WERI-Rb-1 (cell line): ENCODE measurements around the gene MTMR12.

Source experiments
- DNase-seq: peaks from one replicate; pipeline ENCODE4 v3.0.0-alpha.2; 2020
- H3K27ac ChIP-seq: fragments of 250-450 bp; sonication (Bioruptor Pico); 2 replicates; pipeline ENCODE4 v1.5.1; 2020; ENCODE audit warnings: mild to moderate bottlenecking, moderate library complexity
- H3K27me3 ChIP-seq: fragments of 250-450 bp; sonication (Bioruptor Pico); 2 replicates; pipeline ENCODE4 v1.5.1; 2021; ENCODE audit warnings: mild to moderate bottlenecking, low read depth, moderate library complexity; ENCODE audit not compliant: insufficient read depth, severe bottlenecking
- H3K36me3 ChIP-seq: fragments of 250-450 bp; sonication (Bioruptor Pico); 2 replicates; pipeline ENCODE4 v1.5.1; 2020; ENCODE audit warnings: mild to moderate bottlenecking, moderate library complexity
- H3K4me3 ChIP-seq: 2 replicates; pipeline ENCODE4 v1.5.1; 2011; ENCODE audit warnings: low read depth, mild to moderate bottlenecking, control low read depth, low read length
- H3K9me3 ChIP-seq: fragments of 250-450 bp; sonication (Bioruptor Pico); 2 replicates; pipeline ENCODE4 v1.5.1; 2021; ENCODE audit warnings: mild to moderate bottlenecking, moderate library complexity; ENCODE audit not compliant: severe bottlenecking
- TF ChIP-seq, protein P1 (sequence below): IDR thresholded peaks from 2 replicates; pipeline ENCODE4 v1.5.1; 2011; ENCODE audit warnings: low read depth, mild to moderate bottlenecking, control low read depth, inconsistent platforms, low read length

Gene MTMR12

DNA sequence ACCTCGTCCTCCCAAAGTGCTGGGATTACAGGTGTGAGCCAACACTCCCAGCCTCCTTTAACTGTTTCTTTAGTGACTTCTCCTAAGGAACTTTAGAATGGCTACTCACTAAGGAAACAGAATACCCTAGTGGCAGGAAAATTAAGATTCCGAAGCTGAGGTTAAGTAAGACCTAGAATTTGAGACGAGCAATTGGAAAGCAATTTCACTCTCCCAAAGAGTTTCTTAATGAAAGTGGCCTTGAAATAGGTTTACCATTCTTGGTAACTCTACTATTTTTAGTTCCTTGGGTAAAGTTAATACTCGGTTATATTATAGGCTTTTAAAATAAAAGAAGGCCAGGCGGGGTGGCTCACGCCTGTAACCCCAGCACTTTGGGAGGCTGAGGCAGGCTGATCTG is 115.7 kb downstream of the MTMR12 start:
- DNase-seq, result no peak
- no peaks in the 10 kb centered on the region for H3K9me3 ChIP-seq
- no peaks in the 10 kb centered on the region for H3K27me3 ChIP-seq
- TF ChIP-seq, protein P1, sequence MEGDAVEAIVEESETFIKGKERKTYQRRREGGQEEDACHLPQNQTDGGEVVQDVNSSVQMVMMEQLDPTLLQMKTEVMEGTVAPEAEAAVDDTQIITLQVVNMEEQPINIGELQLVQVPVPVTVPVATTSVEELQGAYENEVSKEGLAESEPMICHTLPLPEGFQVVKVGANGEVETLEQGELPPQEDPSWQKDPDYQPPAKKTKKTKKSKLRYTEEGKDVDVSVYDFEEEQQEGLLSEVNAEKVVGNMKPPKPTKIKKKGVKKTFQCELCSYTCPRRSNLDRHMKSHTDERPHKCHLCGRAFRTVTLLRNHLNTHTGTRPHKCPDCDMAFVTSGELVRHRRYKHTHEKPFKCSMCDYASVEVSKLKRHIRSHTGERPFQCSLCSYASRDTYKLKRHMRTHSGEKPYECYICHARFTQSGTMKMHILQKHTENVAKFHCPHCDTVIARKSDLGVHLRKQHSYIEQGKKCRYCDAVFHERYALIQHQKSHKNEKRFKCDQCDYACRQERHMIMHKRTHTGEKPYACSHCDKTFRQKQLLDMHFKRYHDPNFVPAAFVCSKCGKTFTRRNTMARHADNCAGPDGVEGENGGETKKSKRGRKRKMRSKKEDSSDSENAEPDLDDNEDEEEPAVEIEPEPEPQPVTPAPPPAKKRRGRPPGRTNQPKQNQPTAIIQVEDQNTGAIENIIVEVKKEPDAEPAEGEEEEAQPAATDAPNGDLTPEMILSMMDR, result no peak
- H3K27ac ChIP-seq, result no peak overlapping the region
- no peaks in the 10 kb centered on the region for H3K36me3 ChIP-seq
- no peak overlapping the region for H3K4me3 ChIP-seq

DNA sequence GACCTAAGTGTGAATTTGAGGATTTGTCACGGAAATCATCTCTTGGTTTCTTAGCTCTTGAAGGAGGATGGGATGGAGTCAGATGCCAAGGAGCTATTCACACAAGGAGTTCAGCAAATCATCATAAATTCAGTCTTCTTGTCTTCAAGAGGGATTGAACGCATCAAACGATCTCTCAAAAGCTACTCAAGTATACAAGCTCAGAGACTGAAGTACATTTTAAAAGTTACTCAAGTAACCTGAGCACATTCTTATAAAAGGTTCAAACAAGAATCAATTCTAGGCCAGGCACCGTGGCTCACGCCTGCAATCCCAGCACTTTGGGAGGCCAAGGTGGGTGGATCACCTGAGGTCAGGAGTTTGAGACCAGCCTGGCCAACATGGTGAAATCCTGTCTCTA is 117.5 kb downstream of the MTMR12 start:
- Histone ChIP-seq H3K36me3 (no peaks in the 10 kb centered on the region), H3K4me3 (no peak overlapping the region), H3K27me3 (no peaks in the 10 kb centered on the region), H3K27ac (no peak overlapping the region), H3K9me3 (no peaks in the 10 kb centered on the region)
- TF ChIP-seq, protein P1, result no peak
- DNase-seq, result no peak

DNA sequence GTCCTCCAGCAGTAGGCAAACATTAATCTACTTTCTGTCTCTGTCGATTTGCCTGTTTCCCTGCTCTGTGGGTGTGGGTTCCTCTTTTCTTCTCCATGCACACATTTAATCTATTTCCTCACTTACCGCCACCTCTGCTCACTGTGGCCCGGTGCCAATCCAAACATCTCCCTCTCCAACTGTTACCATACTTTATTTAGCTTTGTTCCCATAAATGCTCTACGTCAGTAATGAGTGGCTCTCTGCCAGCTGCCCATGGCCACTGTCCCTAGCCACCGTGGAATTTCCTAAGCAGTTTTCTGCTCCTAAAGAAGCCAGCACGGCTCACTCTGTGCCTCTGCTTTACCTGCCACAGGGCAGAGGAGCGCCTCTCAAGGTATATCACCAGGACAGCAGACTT is 119.1 kb downstream of the MTMR12 start:
- H3K9me3 ChIP-seq, result peaks cover 2% of the 10 kb centered on the region
- no peak for DNase-seq
- TF ChIP-seq, protein P1, result no peak
- H3K4me3 ChIP-seq, result no peak overlapping the region
- H3K27me3 ChIP-seq, result no peaks in the 10 kb centered on the region
- H3K27ac ChIP-seq, result no peak overlapping the region
- no peaks in the 10 kb centered on the region for H3K36me3 ChIP-seq

DNA sequence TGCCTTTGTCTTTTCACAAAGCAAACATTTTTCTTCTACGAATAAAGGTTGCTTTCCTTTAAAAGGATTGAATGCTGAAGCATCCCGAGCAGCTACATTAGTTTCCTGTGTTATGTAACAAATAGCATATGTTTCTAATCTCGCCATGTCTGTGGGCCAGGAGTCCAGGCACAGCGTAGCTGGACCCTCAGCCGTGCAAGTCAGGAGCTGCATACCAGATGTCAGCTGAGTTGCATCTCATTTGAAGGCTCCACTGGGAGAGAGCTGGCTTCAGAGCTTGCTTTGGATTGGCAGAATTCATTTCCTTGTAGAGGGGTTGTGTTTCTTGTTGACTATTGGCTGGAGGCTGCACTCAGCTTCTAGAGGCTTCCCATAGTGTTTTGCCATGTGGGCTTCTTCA is 122.6 kb downstream of the MTMR12 start:
- Histone ChIP-seq H3K36me3 (no peaks in the 10 kb centered on the region), H3K27ac (no peak overlapping the region), H3K9me3 (peaks cover 9% of the 10 kb centered on the region), H3K27me3 (no peaks in the 10 kb centered on the region), H3K4me3 (no peak overlapping the region)
- no peak for DNase-seq
- TF ChIP-seq, protein P1, result no peak

DNA sequence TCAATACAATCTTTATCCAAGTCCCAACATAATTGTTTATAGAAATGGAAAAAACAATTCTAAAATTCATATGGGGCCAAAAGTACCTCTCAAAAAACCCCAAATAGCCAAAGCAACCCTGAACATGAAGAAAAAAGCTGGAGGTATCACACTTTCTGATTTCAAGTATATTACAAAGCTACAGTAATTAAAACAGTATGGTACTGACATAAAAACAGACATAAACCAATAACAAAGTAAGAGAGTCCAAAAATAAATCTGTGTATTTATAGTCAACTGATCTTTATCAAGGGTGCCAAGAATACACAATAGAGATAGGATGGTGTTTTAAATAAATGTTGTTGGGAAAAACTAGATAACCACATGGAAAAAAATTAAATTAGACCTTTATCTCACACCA is 125.1 kb downstream of the MTMR12 start:
- peaks cover 9% of the 10 kb centered on the region for H3K9me3 ChIP-seq
- no peaks in the 10 kb centered on the region for H3K27me3 ChIP-seq
- no peak for DNase-seq
- H3K36me3 ChIP-seq, result no peaks in the 10 kb centered on the region
- no peak overlapping the region for H3K27ac ChIP-seq
- TF ChIP-seq, protein P1, result no peak
- no peak overlapping the region for H3K4me3 ChIP-seq

DNA sequence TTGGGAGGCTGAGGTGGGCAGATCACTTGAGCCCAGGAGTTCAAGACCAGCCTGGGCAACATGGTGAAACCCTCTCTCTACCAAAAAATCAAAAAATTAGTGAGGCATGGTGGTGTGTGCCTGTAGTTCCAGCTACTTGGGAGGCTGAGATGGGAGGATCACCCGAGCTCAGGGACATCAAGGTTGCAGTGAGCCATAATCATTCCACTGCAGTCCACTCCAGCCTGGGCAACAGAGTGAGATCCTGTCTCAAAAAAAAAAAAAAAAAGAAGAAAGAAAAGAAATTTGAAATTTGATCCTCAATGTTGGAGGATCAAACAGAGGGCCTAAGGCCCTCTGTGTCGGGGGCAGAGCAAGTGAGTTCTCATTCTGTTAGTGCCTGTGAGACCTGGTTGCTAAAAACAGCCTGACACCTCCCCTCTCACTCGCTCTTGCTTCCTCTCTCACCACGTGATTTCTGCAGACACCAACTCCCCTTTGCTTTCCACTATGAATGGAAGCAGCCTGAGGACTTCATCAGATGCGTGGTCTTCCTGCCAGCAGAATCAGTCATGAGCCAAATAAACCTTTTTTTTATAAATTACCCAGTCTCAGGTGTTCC is 130.2 kb downstream of the MTMR12 start:
- DNase-seq, result no peak
- Histone ChIP-seq H3K27me3 (no peaks in the 10 kb centered on the region), H3K9me3 (peaks cover 8% of the 10 kb centered on the region), H3K4me3 (no peak overlapping the region), H3K27ac (no peak overlapping the region), H3K36me3 (no peaks in the 10 kb centered on the region)
- TF ChIP-seq, protein P1, result no peak
